Measurements from ENCODE around the gene SLX9.

GRCh38 chr21:44972821-44973220 lies 33.0 kb downstream of the SLX9 start:
- TF ChIP-seq FOXM1 (IDR thresholded peaks at IDR 0.05; ENCODE audit: borderline replicate concordance) = no peak
- no peak for TF ChIP-seq SP1 (IDR thresholded peaks at IDR 0.05)
- no peak for TF ChIP-seq ZNF384 (IDR thresholded peaks at IDR 0.05)
- TF ChIP-seq FOXA1 (IDR thresholded peaks at IDR 0.05) = no peak
- TF ChIP-seq FOXK2 (IDR thresholded peaks at IDR 0.05) = no peak
- TF ChIP-seq BHLHE40 (IDR thresholded peaks at IDR 0.05; ENCODE audit: borderline replicate concordance) = no peak
- TF ChIP-seq, protein P1, sequence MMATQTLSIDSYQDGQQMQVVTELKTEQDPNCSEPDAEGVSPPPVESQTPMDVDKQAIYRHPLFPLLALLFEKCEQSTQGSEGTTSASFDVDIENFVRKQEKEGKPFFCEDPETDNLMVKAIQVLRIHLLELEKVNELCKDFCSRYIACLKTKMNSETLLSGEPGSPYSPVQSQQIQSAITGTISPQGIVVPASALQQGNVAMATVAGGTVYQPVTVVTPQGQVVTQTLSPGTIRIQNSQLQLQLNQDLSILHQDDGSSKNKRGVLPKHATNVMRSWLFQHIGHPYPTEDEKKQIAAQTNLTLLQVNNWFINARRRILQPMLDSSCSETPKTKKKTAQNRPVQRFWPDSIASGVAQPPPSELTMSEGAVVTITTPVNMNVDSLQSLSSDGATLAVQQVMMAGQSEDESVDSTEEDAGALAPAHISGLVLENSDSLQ (IDR thresholded peaks at IDR 0.05) = no peak
- no peak for TF ChIP-seq L3MBTL2 (conservative IDR thresholded peaks at IDR 0.05)
- no peak for TF ChIP-seq SUZ12 (IDR thresholded peaks at IDR 0.05)
- TF ChIP-seq TARDBP (IDR thresholded peaks at IDR 0.05) = no peak
